Colon (tissue), 2 donors: Measurements from ENCODE around the gene GYS2.

Source experiments
- FAIRE-seq: peaks from 2 replicates; lab custom pipeline; 2012; peaks lifted over from hg19 to GRCh38; lab: Jason Lieb, UNC
- donor health status: control.
- donor health status: control.

GYS2 gene

GRCh38 chr12:21502164-21502496 is 102.5 kb downstream of the GYS2 start:
- no peak for FAIRE-seq

GRCh38 chr12:21501258-21502163 is 103.1 kb downstream of the GYS2 start, which contains the start of the genes GOLT1B and RECQL:
Gene GOLT1B (plus strand): TSS chr12:21501789. CDS start chr12:21501924, 135 bp downstream.
Gene RECQL (minus strand): TSS chr12:21501635. CDS start chr12:21499570, 2,065 bp downstream.
- FAIRE-seq = peak; percentile 88

- FAIRE-seq = no peak
These were observed 103.8 kb downstream of the GYS2 start for GRCh38 chr12:21500786-21501257.

- FAIRE-seq = no peak
These were observed 104.9 kb downstream of the GYS2 start for GRCh38 chr12:21499765-21500164.
